NCI-H526 (cell line): ENCODE measurements around the gene GTSF1L.

Source experiments
- DNase-seq, 2 experiments: peaks; one replicate each; lab custom pipeline; 2025; lab: John Stamatoyannopoulos, UW

The GTSF1L gene

DNA sequence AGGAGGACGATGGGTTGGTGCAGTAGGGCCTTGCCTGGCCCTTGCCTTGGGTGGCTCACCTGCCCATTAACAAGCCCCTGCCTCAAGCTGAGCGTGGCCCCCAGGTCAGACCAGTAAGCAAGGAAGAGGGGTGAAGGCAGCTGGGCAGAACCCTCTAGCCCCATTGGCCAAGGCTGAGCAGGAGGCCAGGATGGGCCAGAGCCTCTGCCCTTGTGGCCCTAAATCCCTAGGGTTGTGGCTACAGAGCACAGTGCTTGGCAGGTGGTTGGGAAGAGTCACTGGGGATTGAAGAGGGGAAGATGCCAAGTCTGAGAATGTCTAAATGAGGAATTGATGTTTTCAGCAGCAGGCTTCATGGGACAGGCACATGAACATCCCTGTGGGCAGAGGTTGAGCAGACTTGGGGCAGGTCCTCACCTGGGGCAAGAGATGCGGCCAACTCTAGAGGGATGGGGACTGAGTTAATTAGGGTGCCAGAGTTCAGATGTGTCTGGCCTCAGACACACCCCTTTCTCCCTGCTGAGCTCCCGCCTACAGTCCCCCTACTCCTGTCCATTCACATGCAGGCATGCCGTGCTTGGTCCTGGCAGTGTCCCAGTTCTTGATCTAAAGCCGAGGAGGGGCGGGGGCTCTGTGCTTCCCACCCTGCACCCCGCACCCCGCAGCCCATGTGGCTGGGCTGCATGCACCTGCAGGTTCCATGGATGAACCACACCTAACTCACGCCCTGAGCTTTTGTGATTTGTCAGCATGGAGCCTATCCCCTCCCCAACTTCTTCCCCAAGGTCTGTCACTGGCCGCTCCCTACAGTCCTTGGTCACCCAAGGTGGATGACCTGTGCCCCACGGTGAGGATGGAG is 9.8 kb downstream of the GTSF1L start:
- no peak for DNase-seq

GRCh38 chr20:43716123-43716522 is 10.7 kb downstream of the GTSF1L start:
- DNase-seq = no peak

DNA sequence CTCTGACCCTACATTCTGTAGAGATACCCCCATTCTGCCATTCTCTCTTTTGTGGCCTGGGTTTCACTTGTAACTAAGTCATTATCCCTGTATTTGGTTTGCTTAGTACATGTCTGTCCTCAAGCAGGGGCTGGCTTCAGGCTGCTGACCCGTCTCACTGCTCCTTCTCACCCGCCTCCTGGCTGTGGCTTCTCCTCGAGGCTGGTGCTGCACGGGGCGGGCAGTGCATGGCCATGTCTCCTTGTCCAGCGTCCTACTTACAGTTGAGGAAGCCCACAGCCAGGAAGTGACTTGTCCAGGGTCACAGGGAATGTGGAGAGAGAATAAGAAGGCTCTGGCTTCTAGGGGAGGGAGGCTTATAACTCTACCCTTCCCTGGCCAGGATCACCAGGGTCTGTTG is 11.3 kb downstream of the GTSF1L start:
- DNase-seq = no peak

GRCh38 chr20:43715044-43715443 is 11.8 kb downstream of the GTSF1L start:
- no peak for DNase-seq

DNA sequence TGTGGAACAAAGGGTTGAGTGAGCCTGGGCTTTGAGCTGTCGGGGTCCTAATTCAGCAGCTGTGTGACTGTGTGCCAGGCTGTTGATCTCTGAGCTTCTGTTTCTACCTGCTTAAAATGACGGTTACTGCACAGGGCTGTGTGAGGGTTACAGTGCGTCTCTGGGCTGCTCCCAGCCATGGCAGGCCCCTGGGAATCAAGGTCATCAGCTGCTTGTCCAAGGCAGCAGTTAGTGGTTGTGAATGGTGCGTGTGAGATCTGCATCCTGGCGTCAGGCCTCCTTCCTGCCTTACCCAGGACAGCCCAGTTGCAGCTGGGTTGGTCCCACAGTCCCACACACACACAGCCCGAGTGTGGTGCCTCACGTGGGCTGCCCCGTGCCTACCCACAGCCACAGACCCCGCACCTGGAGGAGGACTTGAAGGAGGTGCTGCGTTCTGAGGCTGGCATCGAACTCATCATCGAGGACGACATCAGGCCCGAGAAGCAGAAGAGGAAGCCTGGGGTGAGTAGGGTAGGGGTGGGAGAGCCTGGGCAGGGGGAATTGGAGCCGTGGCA is 15.6 kb downstream of the GTSF1L start:
- DNase-seq = no peak

- no peak for DNase-seq
Measured at GRCh38 chr20:43710370-43711044, 16.3 kb downstream of the GTSF1L start.

DNA sequence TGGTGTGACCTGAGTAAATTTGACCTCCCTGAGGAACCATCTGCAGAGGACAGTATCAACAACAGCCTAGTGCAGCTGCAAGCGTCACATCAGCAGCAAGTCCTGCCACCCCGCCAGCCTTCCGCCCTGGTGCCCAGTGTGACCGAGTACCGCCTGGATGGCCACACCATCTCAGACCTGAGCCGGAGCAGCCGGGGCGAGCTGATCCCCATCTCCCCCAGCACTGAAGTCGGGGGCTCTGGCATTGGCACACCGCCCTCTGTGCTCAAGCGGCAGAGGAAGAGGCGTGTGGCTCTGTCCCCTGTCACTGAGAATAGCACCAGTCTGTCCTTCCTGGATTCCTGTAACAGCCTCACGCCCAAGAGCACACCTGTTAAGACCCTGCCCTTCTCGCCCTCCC is 24.3 kb downstream of the GTSF1L start:
- no peak for DNase-seq

GRCh38 chr20:43700627-43701026 is 26.2 kb downstream of the GTSF1L start:
- no peak for DNase-seq

- no peak for DNase-seq
Measured at GRCh38 chr20:43699941-43700565, 26.7 kb downstream of the GTSF1L start.

DNA sequence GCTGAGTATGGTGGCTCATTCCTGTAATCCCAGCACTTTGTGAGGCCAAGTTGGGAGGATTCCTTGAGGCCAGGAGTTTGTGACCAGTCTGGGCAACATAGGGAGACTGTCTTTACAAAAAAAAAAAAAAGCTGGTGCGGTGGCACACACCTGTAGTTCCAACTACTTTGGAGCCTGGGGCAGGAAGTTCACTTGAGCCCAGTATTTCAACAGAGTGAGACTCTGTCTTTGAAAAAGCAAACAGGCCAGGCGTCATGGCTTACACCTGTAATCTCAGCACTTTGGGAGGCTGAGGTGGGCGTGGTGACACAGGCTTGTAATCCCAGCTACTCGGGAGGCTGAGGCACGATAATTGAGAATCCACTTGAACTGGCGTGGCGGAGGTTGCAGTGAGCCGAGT is 31.2 kb downstream of the GTSF1L start:
- DNase-seq = no peak

DNA sequence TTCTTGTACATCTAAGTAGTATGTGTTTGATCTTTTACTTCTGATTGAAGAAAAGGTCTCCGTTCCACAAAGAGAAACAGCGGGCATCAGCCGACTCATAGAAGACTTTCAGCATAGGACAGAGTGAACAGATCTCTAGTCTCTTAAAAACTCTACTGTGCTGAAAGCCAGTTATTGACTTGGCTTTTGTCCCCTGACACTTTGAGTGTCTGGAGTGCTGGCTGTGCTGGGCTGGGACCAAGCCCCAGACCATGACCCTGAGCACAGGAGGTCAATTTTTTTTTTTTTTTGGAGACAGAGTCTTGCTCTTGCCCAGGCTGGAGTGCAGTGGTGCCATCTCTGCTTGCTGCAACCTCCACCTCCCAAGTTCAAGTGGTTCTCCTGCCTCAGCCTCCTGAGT is 32.0 kb downstream of the GTSF1L start:
- DNase-seq = no peak

DNA sequence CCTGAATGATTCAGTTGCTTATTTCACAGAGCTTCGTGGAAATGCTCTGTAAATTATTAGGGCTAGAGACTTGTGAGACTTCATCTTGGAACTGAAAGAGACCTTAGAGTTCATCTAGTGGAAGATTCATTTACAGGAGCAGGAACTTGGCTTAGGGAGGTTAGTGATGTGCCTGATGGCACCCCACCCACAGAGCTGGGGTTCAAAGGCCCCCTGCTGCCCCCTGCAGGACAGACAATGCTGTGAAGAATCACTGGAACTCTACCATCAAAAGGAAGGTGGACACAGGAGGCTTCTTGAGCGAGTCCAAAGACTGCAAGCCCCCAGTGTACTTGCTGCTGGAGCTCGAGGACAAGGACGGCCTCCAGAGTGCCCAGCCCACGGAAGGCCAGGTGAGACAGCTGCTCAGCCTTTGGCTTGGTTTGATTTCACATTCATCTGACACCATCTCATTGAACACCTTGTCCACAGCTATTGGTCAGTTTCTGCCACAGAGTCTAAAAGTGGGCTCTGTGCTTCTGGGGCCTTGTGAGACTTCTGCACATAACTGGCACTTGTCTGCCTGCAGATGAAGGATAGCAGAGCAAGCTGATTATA is 34.8 kb downstream of the GTSF1L start:
- peak in 1 of 2 experiments; percentile 76 for DNase-seq

GRCh38 chr20:43690943-43691598 is 35.7 kb downstream of the GTSF1L start:
- DNase-seq = no peak

- no peak for DNase-seq
Measured at GRCh38 chr20:43689165-43689564, 37.6 kb downstream of the GTSF1L start.

- no peak for DNase-seq
Measured at GRCh38 chr20:43686820-43687219, 40.0 kb downstream of the GTSF1L start.

DNA sequence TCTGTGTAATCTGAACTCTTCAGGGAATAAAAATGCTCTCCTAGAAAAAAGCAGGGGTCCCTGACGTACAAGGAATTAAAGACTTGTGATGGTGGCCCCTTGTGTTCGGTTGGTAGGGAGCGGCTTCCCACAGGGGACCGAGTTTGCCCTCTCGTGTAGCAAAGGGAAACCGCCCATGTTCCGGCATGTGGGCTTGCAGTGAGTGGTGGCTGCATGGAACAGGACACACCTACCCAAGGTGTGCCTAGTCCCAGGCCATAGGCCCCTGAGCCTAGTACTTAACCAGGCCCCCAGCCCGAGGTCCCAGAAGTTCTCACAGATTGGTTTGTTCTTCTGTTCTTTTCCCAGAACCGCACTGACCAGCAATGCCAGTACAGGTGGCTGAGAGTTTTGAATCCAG is 44.4 kb downstream of the GTSF1L start:
- no peak for DNase-seq

GRCh38 chr20:43681991-43682410 is 44.8 kb downstream of the GTSF1L start:
- DNase-seq = peak; percentile 53 to 71

DNA sequence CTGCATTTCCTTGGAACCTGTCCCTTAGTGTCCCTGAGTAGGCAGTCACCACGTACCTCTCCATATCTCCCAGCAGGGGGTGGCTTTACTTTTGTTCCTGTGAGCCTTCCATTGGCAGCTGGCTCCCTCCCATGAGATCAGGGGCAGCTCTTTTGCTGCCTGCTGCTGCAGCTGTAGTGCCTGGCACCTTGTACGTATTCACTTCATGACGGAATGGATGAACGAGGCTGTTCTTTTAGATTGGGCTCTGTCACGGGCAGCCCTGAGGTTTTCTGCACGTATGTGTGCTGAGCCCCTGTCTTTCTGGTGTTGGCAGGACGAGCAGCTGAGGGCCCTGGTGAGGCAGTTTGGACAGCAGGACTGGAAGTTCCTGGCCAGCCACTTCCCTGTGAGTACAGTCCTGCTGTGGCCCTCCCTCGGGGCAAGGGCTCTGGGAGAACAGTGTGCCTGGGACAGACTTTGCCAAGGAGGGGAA is 45.3 kb downstream of the GTSF1L start:
- DNase-seq = peak; percentile 28 to 68

DNA sequence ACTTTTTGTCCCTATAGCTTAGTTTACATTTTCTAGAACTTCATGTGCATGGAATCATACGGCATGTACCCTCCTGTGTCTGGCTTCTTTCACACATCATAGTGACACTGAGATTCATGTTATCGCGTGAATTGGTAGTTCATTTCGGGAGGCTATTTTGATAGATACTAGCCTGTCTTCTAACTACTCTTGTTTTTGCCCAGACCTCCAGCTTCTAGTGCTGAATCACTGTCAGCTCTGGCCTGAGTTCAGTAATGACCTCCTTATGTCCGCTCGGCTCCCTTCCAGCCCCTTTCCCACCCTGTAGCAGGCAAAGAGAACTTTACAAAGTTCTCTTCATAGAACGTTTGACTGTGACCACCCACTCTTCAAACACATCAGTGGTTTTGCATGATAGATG is 45.8 kb downstream of the GTSF1L start:
- no peak for DNase-seq

DNA sequence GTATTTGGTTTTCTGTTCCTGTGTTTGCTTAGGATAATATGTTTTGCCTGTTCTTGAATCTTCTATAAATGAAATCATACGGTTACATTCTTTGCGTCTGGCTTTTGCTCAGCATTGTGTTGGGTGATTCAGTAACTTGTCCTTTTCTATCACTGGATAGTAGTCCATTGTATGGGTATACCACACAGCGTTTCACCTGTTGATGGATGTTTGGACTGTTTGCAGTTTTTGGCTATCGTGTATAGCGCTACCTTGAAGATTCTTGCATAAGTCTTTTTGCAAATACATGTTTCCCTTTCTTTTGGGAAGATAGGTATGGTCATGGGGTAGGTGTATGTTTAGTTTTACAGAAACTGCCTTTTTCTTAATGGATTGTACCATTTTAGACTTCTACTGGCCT is 50.4 kb downstream of the GTSF1L start:
- DNase-seq = no peak
